B cell (primary cell): ENCODE measurements around the gene OLFML2B. TPM values are rescaled to one million over a fixed set of nuclear protein-coding genes. Genes with fewer than 3 reads are reported as not detected.

Experiments
- ATAC-seq: fragments of 200-7000 bp; cut with Tn5 transposase; one replicate; pipeline ENCODE4 v1.10.0; 2021; ENCODE audit warnings: low read depth, mild to moderate bottlenecking, moderate number of reproducible peaks, moderate library complexity
- CTCF ChIA-PET: fragments of 350-600 bp; sonication (Branson Sonifier 250); formaldehyde crosslinking; loops from one replicate; lab custom pipeline; 2021; ENCODE audit warnings: antibody characterized with exemption, inconsistent platforms; lab: Charles Lee
- POLR2A ChIA-PET: fragments of 350-600 bp; sonication (Branson Sonifier 250); formaldehyde crosslinking; loops from one replicate; lab custom pipeline; 2021; ENCODE audit warnings: antibody characterized with exemption; lab: Charles Lee
- DNase-seq: peaks from one replicate; pipeline ENCODE4 v3.0.0; 2013
- H2AFZ ChIP-seq: 2 replicates; pipeline ENCODE4 v1.6.1; 2012; ENCODE audit warnings: mild to moderate bottlenecking, low read depth, low read length; ENCODE audit not compliant: insufficient read depth, poor library complexity, severe bottlenecking
- H3K27ac ChIP-seq, 2 donors: 1 replicate in 1 of 2; 2 replicates in 1 of 2; pipeline ENCODE4 v1.5.1; 2012 to 2013; ENCODE audit warnings: low read length in 2 of 2, mild to moderate bottlenecking in 2 of 2, moderate library complexity in 1 of 2
- H3K27me3 ChIP-seq, 4 experiments: fragments of 200-600 bp in 1 of 4; sonication (generic) in 1 of 4; replicated peaks in 1 of 4; 1 replicate in 2 of 4; 2 replicates in 2 of 4; pipeline versions ENCODE4 v1.6.1 to v1.7.0; 2013 to 2016; ENCODE audit warnings: low read length in 3 of 4, mild to moderate bottlenecking in 2 of 4, mixed read lengths in 1 of 4, moderate library complexity in 1 of 4; ENCODE audit not compliant: insufficient read depth in 4 of 4, control insufficient read depth in 3 of 4; ENCODE audit errors: control extremely low read depth in 1 of 4
- H3K36me3 ChIP-seq, 2 experiments: replicated peaks in 1 of 2; 1 replicate in 1 of 2; 2 replicates in 1 of 2; pipeline versions ENCODE4 v1.6.1 to v1.7.1; 2013; ENCODE audit warnings: low read length in 1 of 2; ENCODE audit not compliant: insufficient read depth in 2 of 2, control insufficient read depth in 1 of 2; ENCODE audit errors: control extremely low read depth in 1 of 2, extremely low read depth in 1 of 2
- H3K4me1 ChIP-seq, 2 donors: fragments of 200-600 bp in 1 of 2; sonication (generic) in 1 of 2; 1 replicate in 1 of 2; 2 replicates in 1 of 2; pipeline versions ENCODE4 v1.5.1 to v1.6.1; 2013 to 2017; ENCODE audit warnings: low read length in 2 of 2; ENCODE audit not compliant: control insufficient read depth in 2 of 2, insufficient read depth in 2 of 2
- H3K4me2 ChIP-seq: replicated peaks from 2 replicates; pipeline ENCODE3; 2012; ENCODE audit warnings: mild to moderate bottlenecking, low read depth, low read length; ENCODE audit not compliant: poor library complexity, severe bottlenecking
- H3K4me3 ChIP-seq, 5 experiments: fragments of 200-600 bp in 1 of 5; sonication (generic) in 1 of 5; 1 replicate in 3 of 5; 2 replicates in 2 of 5; pipeline versions ENCODE4 v1.5.1 to v1.7.0; 2011 to 2016; ENCODE audit warnings: low read length in 4 of 5, mild to moderate bottlenecking in 4 of 5, low read depth in 2 of 5, control low read depth in 1 of 5, moderate library complexity in 1 of 5; ENCODE audit not compliant: insufficient read depth in 1 of 5; ENCODE audit errors: control extremely low read depth in 1 of 5, extremely low read depth in 1 of 5
- H3K79me2 ChIP-seq: fragments of 200-600 bp; sonication (generic); one replicate; pipeline ENCODE4 v1.6.0; 2016; ENCODE audit warnings: low read length; ENCODE audit not compliant: control insufficient read depth, insufficient read depth
- H3K9ac ChIP-seq: fragments of 200-600 bp; sonication (generic); 2 replicates; pipeline ENCODE4 v1.6.1; 2017; ENCODE audit warnings: mild to moderate bottlenecking, low read length, moderate library complexity
- H3K9me3 ChIP-seq, 3 donors: one replicate each; pipeline versions ENCODE4 v1.6.1 to v1.7.1; 2013; ENCODE audit warnings: low read length in 2 of 3; ENCODE audit not compliant: control insufficient read depth in 2 of 3, insufficient read depth in 1 of 3; ENCODE audit errors: control extremely low read depth in 1 of 3
- H4K20me1 ChIP-seq: 2 replicates; pipeline ENCODE4 v1.6.0; 2012; ENCODE audit warnings: mild to moderate bottlenecking, low read length; ENCODE audit not compliant: insufficient read depth, control insufficient read depth, poor library complexity, severe bottlenecking
- H3K27ac Mint-ChIP-seq: one replicate; pipeline ENCODE4 v1.8.0; 2021; ENCODE audit warnings: mixed read lengths
- H3K27me3 Mint-ChIP-seq: one replicate; pipeline ENCODE4 v1.8.0; 2021; ENCODE audit warnings: mixed read lengths
- H3K4me1 Mint-ChIP-seq: one replicate; pipeline ENCODE4 v1.8.0; 2021; ENCODE audit warnings: mixed read lengths
- H3K4me3 Mint-ChIP-seq: one replicate; pipeline ENCODE4 v1.8.0; 2021; ENCODE audit warnings: mixed read lengths
- H3K9me3 Mint-ChIP-seq: one replicate; pipeline ENCODE4 v1.8.0; 2022; ENCODE audit warnings: mixed read lengths; ENCODE audit not compliant: insufficient read depth
- CTCF ChIP-seq: fragments of 200-600 bp; IDR thresholded peaks from one replicate; pipeline ENCODE4 v1.8.0; 2022; ENCODE audit warnings: antibody characterized with exemption, mild to moderate bottlenecking
- EZH2 ChIP-seq: IDR thresholded peaks from 2 replicates; pipeline ENCODE4 v1.6.1; 2012; ENCODE audit warnings: borderline replicate concordance, low read depth, mild to moderate bottlenecking, moderate library complexity, low read length; ENCODE audit not compliant: insufficient read depth, poor library complexity, severe bottlenecking
- WGBS: methylation state at CpG from one replicate; pipeline ENCODE4 v1.1.5; 2013; ENCODE audit warnings: missing lambda C conversion rate; ENCODE audit not compliant: insufficient coverage; 5-methylcytosine and 5-hydroxymethylcytosine counted together
- intact Hi-C: fragments of 100-400 bp; cut with micrococcal nuclease; formaldehyde crosslinking; loops from one replicate; pipeline ENCODE4 v1.10.0; 2022
- polyA plus RNA-seq: library from polyadenylated mRNA; depleted of rRNA; stranded (reverse); fragments of >200 nt; gene quantifications from 2 replicates; pipeline ENCODE4 v1.2.3, GENCODE V29; 2012
- total RNA-seq, 2 donors: library from RNA; stranded (reverse); fragments of 120-200 nt in 1 of 2; gene quantifications; 1 replicate in 1 of 2; 2 replicates in 1 of 2; pipeline versions ENCODE4 v1.2.3 to v1.2.4, GENCODE V29; 2013 to 2022

OLFML2B gene
- total and polyA plus RNA-seq, 2 donors (not counting 1 experiment from before 2014, with no cell fraction given) = not detected

- H3K4me1 Mint-ChIP-seq = no peaks in the 10 kb centered on the region
- H3K27ac ChIP-seq = no peak overlapping the region
- no peaks in the 10 kb centered on the region for H3K9me3 ChIP-seq
- WGBS = 100% methylated on average over 3 of the region's 3 CpGs
- no peaks in the 10 kb centered on the region for H4K20me1 ChIP-seq
- DNase-seq = no peak
- H3K79me2 ChIP-seq = no peaks in the 10 kb centered on the region
- H3K27ac Mint-ChIP-seq = no peak overlapping the region
- peaks cover 49% of the 10 kb centered on the region for H3K27me3 Mint-ChIP-seq
- H2AFZ ChIP-seq = no peak overlapping the region
- ATAC-seq = no peak
- CTCF ChIA-PET = no interaction called here
- TF ChIP-seq EZH2 (no peak), CTCF (no peak)
- no peaks in the 10 kb centered on the region for H3K36me3 ChIP-seq
- H3K9ac ChIP-seq = no peak overlapping the region
- H3K27me3 ChIP-seq = no peaks in the 10 kb centered on the region
- no peak overlapping the region for H3K4me3 Mint-ChIP-seq
- no peaks in the 10 kb centered on the region for H3K9me3 Mint-ChIP-seq
- H3K4me1 ChIP-seq = no peaks in the 10 kb centered on the region
- POLR2A ChIA-PET = no interaction called here
- intact Hi-C loops = no loop called here
- H3K4me3 ChIP-seq = no peak overlapping the region
- H3K4me2 ChIP-seq = no peak overlapping the region
Observed at GRCh38 chr1:162007466-162007865, 16.2 kb downstream of the OLFML2B start.

- POLR2A ChIA-PET = no interaction called here
- no peak overlapping the region for H2AFZ ChIP-seq
- H3K9me3 ChIP-seq = no peaks in the 10 kb centered on the region
- no peak overlapping the region for H3K4me3 ChIP-seq
- no peaks in the 10 kb centered on the region for H3K4me1 ChIP-seq
- no peak overlapping the region for H3K27ac ChIP-seq
- DNase-seq = no peak
- CTCF ChIA-PET = no interaction called here
- H3K9ac ChIP-seq = no peak overlapping the region
- H3K4me2 ChIP-seq = no peak overlapping the region
- Mint-ChIP-seq H3K4me1 (no peaks in the 10 kb centered on the region), H3K9me3 (no peaks in the 10 kb centered on the region), H3K27me3 (peaks cover 47% of the 10 kb centered on the region), H3K27ac (no peak overlapping the region), H3K4me3 (no peak overlapping the region)
- H3K27me3 ChIP-seq = no peaks in the 10 kb centered on the region
- ATAC-seq = no peak
- H3K79me2 ChIP-seq = no peaks in the 10 kb centered on the region
- no peaks in the 10 kb centered on the region for H3K36me3 ChIP-seq
- no peaks in the 10 kb centered on the region for H4K20me1 ChIP-seq
- TF ChIP-seq EZH2 = no peak
- 91% methylated on average over 6 of the region's 6 CpGs for WGBS
- intact Hi-C loops = no loop called here
Observed at GRCh38 chr1:162006081-162006480, 17.6 kb downstream of the OLFML2B start.
